ENCODE results near the gene INSRR.

INSRR gene

GRCh38 chr1:156904187-156904959 lies 45.5 kb upstream of the INSRR start:
- H3K27me3 ChIP-seq (ENCODE audit: insufficient read depth, low read depth, severe bottlenecking): no peaks in the 10 kb centered on the region
- no peaks in the 10 kb centered on the region for H3K36me3 ChIP-seq
- no peak for DNase-seq
- H3K4me3 ChIP-seq (ENCODE audit: low read depth, low read length): no peak overlapping the region
- H3K27ac ChIP-seq: no peak overlapping the region
- TF ChIP-seq CTCF (IDR thresholded peaks at IDR 0.05; ENCODE audit: low read depth, low read length): no peak
- no peaks in the 10 kb centered on the region for H3K9me3 ChIP-seq (ENCODE audit: severe bottlenecking)

DNA sequence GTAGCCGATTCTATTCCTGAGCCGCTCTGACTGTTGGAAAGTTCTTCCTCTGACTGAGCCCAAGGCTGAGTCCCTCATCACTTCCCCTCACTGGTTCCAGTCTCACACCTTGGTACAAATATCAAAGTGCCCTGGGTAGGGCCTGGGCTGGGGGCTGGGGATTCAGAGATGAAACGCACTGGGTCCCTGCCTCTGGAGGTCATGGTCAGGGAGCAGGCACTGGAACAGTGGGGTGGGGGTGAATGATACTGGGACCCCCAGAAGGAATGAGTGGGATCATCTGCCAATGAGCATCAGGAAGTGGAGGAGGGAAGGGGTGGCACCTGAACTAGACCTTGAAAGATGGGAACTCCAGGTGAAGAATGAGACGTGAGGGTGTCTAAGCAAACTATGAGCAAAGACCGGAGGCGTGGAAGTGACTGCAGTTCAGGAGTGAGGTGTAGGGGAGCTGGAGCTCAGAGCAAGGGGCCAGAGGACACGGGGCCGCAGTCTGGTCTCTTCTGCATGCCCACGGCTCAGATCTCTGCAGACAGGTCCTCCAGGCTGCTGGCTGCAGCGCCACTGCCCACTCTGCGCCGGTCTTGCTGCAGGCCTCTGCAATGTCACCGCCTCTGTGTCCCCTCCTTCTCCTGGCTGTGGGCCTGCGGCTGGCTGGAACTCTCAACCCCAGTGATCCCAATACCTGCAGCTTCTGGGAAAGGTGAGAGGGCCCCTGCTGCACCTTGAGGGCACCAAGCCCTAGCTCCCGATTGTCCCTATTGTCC lies 44.6 kb upstream of the INSRR start:
- Histone ChIP-seq H3K27ac (no peak overlapping the region), H3K36me3 (no peaks in the 10 kb centered on the region), H3K4me3 (ENCODE audit: low read depth, low read length) (no peak overlapping the region), H3K9me3 (ENCODE audit: severe bottlenecking) (no peaks in the 10 kb centered on the region), H3K27me3 (ENCODE audit: insufficient read depth, low read depth, severe bottlenecking) (no peaks in the 10 kb centered on the region)
- DNase-seq: no peak
- TF ChIP-seq CTCF (IDR thresholded peaks at IDR 0.05; ENCODE audit: low read depth, low read length): no peak

DNA sequence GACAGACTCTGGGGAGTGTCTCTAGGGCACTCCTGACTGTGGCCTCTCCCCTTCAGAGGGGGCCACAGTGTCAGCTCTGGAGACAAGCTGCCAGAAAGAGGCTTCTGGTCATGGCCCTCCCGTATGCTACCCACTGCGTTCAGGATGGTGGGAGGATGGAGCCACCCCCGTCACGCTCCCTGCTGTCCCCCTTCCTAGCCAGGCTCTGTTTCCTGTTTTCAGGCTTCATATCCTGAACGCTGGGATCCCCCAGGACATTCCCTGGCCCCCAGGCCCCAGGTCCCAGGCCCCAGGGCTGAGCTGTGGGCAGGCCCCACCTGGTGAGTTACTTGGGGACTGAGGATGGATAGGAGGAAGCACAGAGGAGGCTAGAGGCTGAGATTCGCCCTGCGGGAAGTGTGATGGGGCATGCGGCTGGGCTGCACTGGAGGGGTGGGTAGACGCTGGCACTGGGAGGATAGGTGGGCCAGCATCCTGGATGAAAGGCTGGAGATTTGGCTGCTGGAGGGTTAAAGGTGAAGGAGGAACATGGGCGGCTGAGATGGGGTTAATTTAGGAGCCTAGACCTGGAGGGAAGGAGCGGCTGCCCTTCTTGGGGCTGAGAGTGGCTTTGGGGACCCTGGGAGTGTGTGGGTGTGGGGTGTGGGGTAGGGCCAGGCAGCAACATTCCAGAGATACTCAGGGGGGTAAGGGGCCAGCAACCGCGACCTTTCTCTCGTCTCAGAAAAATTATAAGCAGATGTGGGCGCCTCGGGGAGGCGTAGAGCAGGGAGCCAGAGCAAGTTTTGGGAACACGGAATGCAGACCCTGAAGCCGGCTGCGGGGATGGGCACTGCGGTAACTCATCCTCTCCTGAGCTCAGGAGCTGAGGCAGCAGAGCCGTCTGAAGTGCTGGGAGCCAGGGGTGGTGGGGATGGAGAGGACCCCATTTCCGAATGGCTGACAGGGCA lies 43.3 kb upstream of the INSRR start:
- no peak for TF ChIP-seq CTCF (IDR thresholded peaks at IDR 0.05; ENCODE audit: low read depth, low read length)
- Histone ChIP-seq H3K27me3 (ENCODE audit: insufficient read depth, low read depth, severe bottlenecking) (no peaks in the 10 kb centered on the region), H3K27ac (no peak overlapping the region), H3K4me3 (ENCODE audit: low read depth, low read length) (no peak overlapping the region), H3K36me3 (no peaks in the 10 kb centered on the region), H3K9me3 (ENCODE audit: severe bottlenecking) (no peaks in the 10 kb centered on the region)
- DNase-seq: no peak

DNA sequence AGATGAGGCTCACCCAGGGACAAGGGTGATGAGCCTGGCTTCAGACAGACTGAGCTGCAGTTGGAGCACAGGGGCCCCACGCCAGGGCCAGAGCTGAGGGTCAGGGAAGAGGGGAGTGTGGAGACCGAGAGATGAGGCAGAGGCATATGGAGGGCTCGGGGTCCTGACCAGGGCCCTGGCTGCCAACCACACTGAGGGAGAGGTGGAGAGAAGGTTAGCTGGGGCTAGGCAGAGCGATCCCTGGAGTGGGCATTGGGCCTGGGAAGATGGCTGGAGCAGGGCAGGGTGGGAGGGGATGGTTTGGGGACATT lies 42.6 kb upstream of the INSRR start:
- no peak overlapping the region for H3K27ac ChIP-seq
- no peaks in the 10 kb centered on the region for H3K27me3 ChIP-seq (ENCODE audit: insufficient read depth, low read depth, severe bottlenecking)
- no peak overlapping the region for H3K4me3 ChIP-seq (ENCODE audit: low read depth, low read length)
- H3K9me3 ChIP-seq (ENCODE audit: severe bottlenecking): no peaks in the 10 kb centered on the region
- no peak for DNase-seq
- H3K36me3 ChIP-seq: no peaks in the 10 kb centered on the region
- TF ChIP-seq CTCF (IDR thresholded peaks at IDR 0.05; ENCODE audit: low read depth, low read length): no peak

GRCh38 chr1:156900896-156901589 lies 42.1 kb upstream of the INSRR start:
- Histone ChIP-seq H3K36me3 (no peaks in the 10 kb centered on the region), H3K4me3 (ENCODE audit: low read depth, low read length) (no peak overlapping the region), H3K27ac (no peak overlapping the region), H3K27me3 (ENCODE audit: insufficient read depth, low read depth, severe bottlenecking) (no peaks in the 10 kb centered on the region), H3K9me3 (ENCODE audit: severe bottlenecking) (no peaks in the 10 kb centered on the region)
- DNase-seq: no peak
- TF ChIP-seq CTCF (IDR thresholded peaks at IDR 0.05; ENCODE audit: low read depth, low read length): no peak
